Measurements from ENCODE around the gene NOP9.
"Not testable (repeated sequence)": the region's sequence is repeated elsewhere in the genome, so short reads cannot be mapped to it uniquely, and the experiment has no call there.

NOP9 gene

GRCh38 chr14:24349742-24350141 is 50.1 kb downstream of the NOP9 start:
- DNase-seq (ENCODE audit: low read depth), result no peak

DNA sequence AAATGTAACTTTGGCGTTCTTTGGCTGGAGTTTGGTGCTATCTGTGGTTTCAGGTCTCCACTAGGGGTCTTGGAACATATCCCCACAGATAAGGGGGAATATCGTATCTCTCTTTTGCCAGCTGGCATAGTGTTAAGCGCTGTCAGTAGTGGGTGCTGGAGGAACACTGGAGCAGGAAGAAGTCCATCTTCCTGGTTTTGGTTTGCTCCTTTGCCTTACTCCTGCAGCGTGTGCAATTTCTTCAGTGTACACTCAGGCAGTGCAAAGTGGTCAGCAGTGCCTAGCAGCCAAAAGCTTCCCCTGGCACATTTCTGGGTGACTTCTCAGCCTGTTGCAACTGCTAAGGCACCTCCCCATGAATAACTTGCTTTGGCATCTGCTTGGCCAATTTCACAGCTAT is 51.9 kb downstream of the NOP9 start:
- DNase-seq (ENCODE audit: low read depth), result no peak

DNA sequence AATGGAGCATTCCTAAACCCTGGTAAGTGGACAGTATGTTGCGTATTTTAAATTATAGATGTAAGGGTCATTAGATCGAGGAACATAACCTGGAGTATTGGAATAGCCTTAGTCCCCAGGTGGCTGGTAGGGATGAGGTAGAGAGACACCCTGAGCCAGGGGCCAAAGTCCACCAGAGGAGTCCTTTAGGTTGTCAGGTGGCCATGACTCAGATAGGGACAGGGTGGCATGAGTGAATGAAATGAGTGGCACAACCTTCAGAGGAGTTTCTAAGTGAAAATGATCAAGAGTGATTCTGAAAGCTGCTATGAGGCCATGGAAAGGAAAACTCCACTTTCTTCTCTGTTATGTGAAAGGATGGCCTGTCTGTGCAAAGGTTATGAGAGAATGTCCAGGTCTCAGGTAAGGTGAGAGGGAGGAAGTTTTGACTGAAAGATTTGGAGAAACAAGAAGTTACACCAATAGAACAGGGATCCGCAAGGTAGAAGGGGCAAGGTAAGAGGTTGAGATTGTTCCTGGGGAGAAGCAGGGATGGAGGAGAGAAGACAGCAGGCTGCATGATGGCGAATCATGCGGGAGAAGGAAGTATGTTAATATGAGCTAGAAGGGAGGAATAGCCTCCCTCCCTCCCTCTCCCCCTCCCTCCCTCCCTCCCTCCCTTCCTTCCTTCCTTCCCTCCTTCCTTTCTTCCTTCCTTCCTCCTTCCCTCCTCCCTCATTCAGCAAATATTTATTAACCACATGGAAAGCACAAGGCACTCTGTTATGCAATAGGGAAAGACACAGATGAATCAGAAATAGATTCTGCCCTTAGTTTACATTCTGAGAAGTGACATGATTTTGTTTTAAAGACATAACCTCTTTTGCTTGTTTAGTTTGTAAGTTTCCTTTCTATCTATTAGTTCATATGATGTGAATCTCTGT is 54.2 kb downstream of the NOP9 start:
- no peak for DNase-seq (ENCODE audit: low read depth)

- DNase-seq (ENCODE audit: low read depth), result not testable (repeated sequence)
These were observed 54.8 kb downstream of the NOP9 start for GRCh38 chr14:24354482-24354825.

- no peak for DNase-seq (ENCODE audit: low read depth)
These were observed 55.4 kb downstream of the NOP9 start for GRCh38 chr14:24355009-24355408.

- no peak for DNase-seq (ENCODE audit: low read depth)
These were observed 56.6 kb downstream of the NOP9 start for GRCh38 chr14:24356208-24356607.

Data from activated T-helper 9 cell treated with anti-CD3 and anti-CD28 coated beads, Interleukin-2, amount 50 U/mL, for 16 hours (primary cell).